ENCODE results near the gene FAM193B.
A peak's percentile ranks its signal among the peaks of the same experiment; 100 is the strongest.
"Not testable (repeated sequence)": the region's sequence is repeated elsewhere in the genome, so short reads cannot be mapped to it uniquely, and the experiment has no call there.

The FAM193B gene

GRCh38 chr5:177536386-177536785 lies 18.0 kb downstream of the FAM193B start:
- no peak for DNase-seq

GRCh38 chr5:177535125-177535524 lies 19.2 kb downstream of the FAM193B start:
- no peak for DNase-seq

DNA sequence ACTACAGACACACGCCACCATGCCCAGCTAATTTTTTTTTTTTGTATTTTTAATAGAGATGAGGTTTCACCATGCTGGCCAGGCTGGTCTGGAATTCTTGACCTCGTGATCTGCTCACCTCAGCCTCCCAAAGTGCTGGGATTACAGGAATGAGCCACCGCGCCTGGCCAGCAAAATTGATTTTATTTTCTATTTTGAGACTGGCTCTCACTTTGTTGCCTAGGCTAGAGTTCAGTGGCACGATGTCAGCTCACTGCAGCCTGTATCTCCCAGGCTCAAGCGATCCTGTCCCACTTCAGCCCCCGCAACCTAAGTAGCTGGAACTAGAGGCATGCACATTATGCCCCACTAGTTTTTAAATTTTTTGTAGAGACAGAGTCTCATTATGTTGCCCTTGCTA lies 19.9 kb downstream of the FAM193B start:
- DNase-seq, result not testable (repeated sequence)

GRCh38 chr5:177531209-177531940 lies 23.0 kb downstream of the FAM193B start:
- no peak for DNase-seq

DNA sequence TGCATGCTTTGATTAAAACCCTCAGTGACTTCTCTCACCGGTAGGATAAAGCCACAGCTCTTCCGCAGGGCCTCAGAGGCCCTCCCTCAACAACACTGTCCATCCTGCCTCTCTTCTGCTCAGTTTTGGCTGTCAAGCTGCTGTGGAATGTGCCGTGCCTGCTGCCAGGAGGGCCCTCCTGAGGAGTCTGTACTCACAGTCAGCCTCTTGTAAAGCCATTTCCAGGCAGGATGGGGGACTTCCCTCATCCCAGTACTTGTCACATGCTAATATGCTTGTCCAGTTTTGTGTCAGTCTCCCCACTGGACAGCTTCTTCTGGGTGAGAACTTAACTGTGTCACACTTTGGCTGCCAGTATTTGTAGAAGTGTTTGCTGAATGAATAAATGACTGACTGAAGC lies 23.7 kb downstream of the FAM193B start:
- DNase-seq, result no peak

DNA sequence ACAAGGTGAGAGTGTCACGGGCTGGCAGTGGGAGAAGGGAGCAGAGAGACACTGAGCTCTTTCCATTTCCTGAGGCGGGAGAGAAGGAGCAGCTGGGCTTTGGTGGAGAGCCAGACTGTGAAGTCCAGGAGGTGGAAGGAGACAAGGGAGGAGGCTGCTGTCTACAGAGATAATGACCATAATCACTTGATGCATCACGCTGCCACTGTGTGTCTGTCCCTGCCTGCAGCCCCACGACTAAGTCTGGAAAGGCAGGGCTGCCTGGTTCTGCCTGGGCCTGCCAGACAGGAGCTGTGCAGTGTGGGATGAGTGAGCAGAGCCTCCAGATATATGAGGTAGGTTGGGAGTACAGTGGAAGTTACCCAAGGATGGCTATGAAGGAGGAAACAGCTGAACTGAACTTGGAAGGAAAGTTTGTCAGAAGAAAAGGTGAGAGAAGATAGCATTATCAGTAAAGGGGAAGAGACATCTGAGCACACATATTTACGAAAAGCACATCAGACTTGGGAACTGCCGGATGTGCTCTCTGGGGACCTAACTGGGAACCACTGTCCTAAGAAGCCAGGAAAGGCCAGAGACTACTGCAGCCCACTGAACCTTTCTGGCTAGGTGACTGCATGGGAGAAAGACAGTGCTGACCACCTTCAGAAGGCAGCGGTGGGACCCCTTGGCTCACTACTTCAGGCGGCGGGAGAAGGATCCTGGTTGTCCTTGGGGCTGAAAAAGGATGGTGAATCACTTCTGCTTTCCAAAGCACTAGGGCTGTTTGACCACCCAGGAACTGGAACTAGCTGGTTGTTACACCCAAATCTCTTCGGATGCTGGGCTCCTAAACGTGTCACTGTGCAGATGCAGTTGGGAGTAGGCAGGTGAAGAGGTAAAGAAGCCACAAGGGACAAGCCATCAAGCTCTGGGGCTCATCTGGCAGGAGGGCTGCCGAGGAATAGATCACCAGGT lies 24.8 kb downstream of the FAM193B start:
- no peak for DNase-seq

DNA sequence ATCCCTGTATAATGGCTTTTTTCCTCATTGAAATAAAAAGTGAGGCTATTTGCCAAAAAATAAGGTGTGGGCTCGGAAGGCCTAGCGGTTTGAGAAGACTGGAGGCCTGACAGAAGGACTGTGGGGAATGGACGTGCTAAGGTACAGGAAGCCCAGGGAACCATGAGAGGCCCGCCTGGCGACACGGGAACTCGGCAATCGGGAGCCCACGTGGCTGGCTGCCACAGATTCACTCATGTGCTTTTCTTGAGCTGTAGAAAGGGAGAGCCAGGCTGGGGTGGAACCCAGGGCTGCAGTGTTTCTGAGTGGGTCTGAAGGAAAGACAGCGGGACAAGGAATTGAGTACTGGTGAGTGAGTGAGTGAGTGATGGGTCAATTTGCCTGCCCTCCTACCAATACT lies 25.7 kb downstream of the FAM193B start:
- no peak for DNase-seq

DNA sequence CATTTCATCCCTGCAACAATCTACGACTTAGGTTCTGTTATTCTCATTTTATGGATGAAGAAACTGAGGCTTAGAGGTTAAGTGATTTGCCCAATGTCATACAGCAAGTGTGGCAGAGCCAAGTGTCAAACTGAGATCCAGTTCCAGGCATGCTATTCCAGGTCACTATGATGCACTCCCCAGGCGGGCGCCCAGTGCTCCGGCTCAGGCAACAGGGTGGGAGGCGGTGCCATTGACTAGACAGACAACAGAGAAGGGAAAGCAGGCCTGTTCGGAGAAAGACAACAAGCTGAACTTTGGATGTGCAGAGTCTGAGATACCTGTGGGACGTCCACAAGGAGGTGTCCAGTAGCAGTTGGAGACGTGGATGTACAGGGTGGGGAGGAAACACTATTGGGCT lies 26.8 kb downstream of the FAM193B start:
- no peak for DNase-seq

DNA sequence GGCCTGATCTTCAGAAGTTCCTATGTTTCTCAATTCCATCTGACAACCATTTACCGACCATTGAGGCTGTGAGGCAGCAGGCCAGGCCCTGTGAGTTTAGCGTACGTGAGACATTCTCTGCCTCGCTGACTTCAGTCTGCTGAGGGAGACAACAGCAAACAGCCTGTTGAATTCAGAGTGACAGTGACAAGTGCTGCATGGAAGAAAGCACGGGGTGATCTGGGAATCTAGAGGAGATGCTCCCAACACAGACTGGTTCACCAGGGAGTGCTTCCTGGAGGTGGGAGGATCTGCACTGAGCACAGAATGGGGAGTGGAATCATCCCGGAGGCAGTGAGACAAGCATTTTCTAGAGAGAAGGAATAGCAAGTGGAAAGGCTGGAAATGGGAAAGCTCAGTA lies 27.6 kb downstream of the FAM193B start:
- DNase-seq, result no peak

GRCh38 chr5:177526191-177526590 lies 28.2 kb downstream of the FAM193B start:
- no peak for DNase-seq

- no peak for DNase-seq
These were observed 29.3 kb downstream of the FAM193B start for GRCh38 chr5:177524941-177525655.

GRCh38 chr5:177524539-177524900 lies 29.8 kb downstream of the FAM193B start:
- DNase-seq, result no peak

GRCh38 chr5:177523711-177524538 lies 30.4 kb downstream of the FAM193B start:
- no peak for DNase-seq

DNA sequence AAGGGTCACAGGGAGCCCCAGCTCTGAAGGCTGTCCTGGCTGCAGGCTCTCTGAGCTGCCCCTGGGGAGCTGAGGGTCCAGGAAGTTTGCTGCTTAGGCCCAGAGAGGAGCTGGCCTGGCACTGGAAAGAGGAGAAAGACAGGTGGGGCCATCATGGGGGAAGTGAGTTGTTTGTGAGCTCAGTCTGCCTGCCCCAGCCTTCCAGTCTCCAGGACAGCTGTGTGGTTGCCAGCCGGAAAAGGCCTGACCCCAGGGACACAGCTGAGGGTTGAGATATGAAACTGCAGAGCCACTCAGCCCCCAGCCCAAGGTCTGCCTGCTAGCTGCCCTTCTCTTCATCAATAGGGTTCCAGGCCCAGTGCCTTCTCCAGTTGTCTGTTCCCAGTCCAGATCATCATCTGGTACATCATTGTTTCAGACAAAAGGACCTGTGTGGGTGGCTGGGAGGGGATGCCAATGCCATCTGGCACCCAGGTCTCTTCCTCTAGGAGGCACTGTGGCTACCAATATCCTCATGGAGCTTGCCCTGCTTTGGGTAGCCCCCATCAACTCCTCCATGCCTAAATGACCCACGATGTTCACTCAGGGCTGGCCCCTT lies 33.3 kb downstream of the FAM193B start:
- no peak for DNase-seq

GRCh38 chr5:177520271-177520670 lies 34.1 kb downstream of the FAM193B start:
- no peak for DNase-seq

DNA sequence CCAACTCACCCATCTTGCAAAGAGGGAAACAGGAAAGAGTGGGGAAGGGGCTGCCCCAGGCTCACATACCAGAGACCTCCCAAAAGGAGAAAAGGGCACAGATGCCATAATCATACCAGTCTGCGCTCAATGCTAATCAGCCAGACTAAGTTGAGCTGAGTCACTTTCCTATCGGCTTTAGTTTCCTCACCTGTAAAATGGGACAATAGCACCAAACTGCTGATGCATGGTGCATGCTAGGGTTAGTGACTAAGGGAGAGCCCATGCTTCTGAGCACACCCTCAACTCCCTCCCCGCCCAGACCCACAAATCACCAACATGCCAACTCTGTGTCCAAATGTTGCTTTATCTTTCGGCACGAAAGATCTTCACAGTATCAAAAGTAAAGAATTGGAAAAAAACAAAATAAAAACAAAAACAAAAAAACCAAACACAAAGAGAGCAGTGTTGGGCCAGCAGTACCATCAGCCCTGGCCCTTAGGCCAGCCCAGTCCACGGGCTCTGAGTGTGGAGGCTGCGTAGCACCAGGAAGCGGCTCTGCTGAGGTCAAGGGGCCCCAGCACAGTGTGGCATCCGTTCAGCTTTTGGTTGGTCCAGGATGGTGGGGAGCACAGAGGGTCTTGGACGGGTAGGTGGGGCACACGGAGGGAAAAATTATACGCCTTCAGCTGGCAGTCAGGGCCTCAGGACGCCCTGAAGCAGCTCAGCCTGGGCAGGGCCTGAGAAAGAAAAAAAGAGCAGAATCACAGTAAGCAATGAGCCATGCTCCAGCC lies 34.7 kb downstream of the FAM193B start:
- DNase-seq, result no peak

- DNase-seq, result peak; percentile 88 to 95 (median 94)
These were observed 37.5 kb downstream of the FAM193B start, which contains the start of gene DDX41 for GRCh38 chr5:177516601-177517568. Gene DDX41 (minus strand): TSS chr5:177516961. CDS start chr5:177516945, 16 bp downstream.

DNA sequence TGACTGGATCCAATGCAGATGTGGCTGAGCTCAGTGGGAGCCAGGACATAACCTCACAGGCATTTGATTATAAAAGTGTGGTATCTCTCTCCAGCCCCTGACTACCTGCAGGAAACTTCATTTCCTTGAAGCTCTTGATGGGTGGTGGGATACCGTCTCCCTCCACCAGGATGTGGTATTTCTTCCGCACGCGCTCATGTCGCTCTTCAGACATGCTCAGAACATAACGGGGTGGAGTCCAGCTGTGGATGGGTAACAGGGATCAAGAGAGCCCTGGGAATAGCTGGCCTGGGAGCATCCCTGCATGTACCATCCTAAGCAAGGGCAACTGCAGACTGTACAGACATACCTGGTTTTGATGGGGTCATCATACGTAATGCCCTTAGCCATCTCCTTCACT lies 38.8 kb downstream of the FAM193B start:
- no peak for DNase-seq

GRCh38 chr5:177514541-177514940 lies 39.8 kb downstream of the FAM193B start:
- no peak for DNase-seq

DNA sequence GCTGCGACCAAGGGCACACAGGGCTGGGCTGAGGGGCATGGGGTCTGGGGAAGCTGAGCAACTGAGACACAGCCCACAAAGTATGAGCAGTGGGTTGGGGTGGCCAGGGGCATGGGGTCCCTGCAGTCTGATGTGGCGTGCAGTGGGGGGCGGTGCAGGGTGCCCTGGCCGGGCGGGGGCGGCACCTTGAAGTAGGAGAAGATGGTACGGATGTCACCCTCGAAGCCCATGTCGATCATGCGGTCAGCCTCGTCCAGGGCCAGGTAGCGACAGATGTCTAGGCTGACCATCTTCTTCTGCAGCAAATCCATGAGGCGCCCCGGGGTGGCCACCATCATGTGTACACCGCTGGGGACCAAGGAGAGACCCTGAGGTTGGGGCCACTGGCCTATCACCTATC lies 40.9 kb downstream of the FAM193B start:
- DNase-seq, result no peak

Measured in stimulated activated naive CD4-positive, alpha-beta T cell (primary cell).